Muscle of arm (tissue), 12 donors: ENCODE data around the gene C12orf54. TPM values are rescaled to one million over a fixed set of nuclear protein-coding genes. Genes with fewer than 3 reads are reported as not detected.
"Not testable (repeated sequence)": the region's sequence is repeated elsewhere in the genome, so short reads cannot be mapped to it uniquely, and the experiment has no call there.

Experiments used
- DNase-seq: peaks from one replicate; pipeline ENCODE4 v3.0.0-alpha.2; 2013
- polyA plus RNA-seq, 12 donors: library from polyadenylated mRNA; unstranded; fragments of 120-200 nt; gene quantifications; one replicate each; pipeline ENCODE4 v1.2.1, GENCODE V29; 2013; ENCODE audit not compliant: insufficient read length in 12 of 12

The C12orf54 gene
- polyA plus RNA-seq, 12 donors: 0.24 to 1.1 (median 0.54) TPM; not detected in 4

DNA sequence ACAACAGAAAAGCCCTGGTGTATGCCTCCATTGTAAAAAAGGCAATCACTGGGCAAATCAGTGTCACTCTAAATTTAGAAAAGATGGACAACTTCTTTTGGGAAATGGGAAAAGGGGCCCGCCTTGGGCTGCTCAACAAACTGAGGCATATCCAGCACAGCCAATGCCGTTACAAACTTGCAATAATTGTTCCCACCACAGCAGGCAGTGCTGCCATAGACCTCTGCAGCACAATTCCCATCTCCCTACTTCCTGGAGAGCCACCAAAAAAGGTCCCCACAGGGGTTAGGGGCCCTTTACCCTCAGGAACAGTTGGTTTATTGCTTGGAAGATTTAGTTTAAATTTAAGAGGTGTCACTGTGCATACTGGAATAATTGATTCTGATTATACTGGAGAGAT lies 26.7 kb downstream of the C12orf54 start:
- DNase-seq: no peak

DNA sequence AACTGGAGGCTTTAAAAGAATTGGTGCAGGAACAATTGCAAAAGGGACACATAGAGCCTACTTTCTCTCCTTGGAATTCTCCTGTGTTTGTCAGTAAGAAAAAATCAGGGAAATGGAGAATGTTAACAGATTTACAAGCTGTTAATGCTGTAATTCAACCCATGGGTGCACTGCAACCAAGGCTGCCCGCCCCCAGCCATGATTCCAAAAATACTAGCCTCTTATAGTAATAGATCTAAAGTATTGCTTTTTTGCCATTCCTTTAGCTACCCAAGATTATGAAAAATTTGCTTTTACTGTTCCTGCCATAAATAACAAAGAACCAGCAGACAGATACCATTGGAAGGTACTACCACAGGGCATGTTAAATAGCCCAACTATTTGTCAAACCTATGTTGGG lies 27.8 kb downstream of the C12orf54 start:
- no peak for DNase-seq

DNA sequence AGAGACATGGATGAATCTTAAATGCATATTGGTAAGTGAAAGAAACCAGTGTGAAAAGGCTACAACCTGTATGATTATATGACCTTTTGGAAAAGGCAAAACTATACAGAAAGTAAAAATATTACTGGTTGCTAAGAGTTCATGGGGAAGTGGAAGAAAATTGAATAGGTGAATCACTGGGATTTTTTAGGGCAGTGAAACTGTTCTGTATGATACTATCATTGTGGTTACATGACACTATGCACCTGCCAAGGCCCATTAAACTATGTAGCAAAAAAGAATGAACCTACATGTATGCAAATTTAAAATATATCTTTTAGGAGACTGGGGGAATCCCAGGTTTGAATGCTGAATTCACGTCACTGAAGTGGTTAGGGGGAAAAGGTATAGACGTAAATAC lies 30.6 kb downstream of the C12orf54 start:
- DNase-seq: no peak

GRCh38 chr12:48514728-48515127 lies 32.4 kb downstream of the C12orf54 start:
- no peak for DNase-seq

DNA sequence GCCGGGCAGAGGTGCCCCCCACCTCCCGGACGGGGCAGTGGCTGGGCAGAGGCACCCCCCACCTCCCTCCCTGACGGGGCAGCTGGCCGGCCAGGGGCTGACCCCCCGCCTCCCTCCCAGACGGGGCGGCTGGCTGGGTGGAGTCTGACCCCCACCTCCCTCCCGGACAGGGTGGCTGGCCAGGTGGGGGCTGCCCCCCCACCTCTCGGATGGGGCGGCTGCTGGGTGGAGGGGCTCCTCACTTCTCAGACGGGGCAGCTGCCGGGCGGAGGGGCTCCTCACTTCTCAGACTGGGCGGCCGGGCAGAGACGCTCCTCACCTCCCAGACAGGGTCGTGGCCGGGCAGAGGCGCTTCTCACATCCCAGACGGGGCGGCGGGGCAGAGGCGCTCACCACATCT lies 38.1 kb downstream of the C12orf54 start:
- not testable (repeated sequence) for DNase-seq

DNA sequence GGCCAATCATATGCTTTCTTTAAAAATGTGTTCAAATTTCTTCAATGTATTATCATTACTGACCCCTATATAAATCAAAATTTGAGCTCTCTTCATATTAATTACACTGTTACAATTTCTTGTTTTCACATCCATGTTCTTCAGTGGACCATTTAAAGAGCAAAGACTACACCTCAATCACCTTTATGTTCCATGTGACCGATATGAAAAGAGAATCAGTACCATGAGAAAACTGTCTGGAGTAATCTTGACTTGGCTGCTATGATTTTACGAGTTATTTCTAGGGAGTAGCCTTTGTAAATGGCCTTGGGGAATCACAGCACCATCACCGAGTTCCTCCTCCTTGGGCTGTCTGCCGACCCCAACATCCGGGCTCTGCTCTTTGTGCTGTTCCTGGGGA lies 43.0 kb downstream of the C12orf54 start, which contains the start of gene OR8S1:
Gene OR8S1, plus strand, starts transcription at position 301 of the 400 bp plus-strand sequence. Its CDS starts 0 bp downstream, at position 301.
- DNase-seq: no peak

GRCh38 chr12:48527891-48528670 lies 45.8 kb downstream of the C12orf54 start:
- DNase-seq: no peak

- DNase-seq: no peak
Measured at GRCh38 chr12:48532601-48533000, 50.3 kb downstream of the C12orf54 start.

DNA sequence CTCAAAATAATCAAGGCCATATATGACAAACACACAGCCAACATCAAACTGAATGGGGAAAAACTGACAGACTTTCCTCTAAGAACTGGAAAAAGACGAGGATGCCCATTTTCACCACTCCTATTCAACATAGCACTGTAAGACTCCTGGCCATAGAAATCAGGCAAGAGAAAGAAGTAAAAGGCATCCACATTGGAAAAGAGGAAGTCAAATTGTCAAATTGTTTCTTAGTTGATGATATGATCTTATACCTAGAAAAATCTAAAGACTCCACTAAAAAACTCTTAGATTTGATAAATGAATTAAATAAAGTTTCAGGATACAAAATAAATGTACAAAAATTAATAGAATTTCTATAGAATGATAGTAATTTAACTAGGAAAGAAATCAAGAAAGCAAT lies 54.3 kb downstream of the C12orf54 start:
- DNase-seq: no peak

DNA sequence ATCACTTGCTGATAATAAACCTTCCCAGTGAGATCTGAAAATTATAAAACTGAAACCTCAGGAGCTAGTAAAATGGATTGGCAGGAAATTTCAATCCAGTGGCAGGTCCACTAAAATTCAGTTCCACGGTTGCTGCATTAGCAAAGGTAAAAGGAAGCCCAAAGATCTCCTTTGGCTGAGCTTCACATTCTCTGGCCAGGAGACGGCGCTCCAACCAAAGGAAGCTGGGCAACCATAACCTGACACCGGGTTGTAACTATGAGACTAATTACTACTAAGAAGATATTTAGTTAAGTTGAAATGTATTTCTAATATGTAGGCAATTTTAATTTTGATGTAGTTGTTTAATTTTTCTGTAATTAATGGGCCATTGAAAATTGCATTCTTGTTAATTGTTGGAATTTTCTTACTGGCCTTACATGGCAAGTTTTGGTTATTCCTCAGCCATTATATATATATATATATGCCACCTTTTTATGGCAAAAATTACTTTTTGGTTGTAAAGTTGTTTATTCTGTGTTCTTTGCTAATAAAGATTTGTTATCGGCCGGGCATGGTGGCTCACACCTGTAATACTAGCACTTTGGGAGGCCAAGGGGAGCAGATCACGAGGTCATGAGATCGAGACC lies 60.1 kb downstream of the C12orf54 start:
- no peak for DNase-seq

- DNase-seq: no peak
Measured at GRCh38 chr12:48545833-48546469, 63.7 kb downstream of the C12orf54 start.

Other genes starting within 250 kb of the C12orf54 start
- 10 to 100 TPM in 11 of 12 donors, not detected in 1; 14.4 to 21.3 (median 17.8) TPM for gene ZNF641, start 131.6 kb upstream of the C12orf54 start, polyA plus RNA-seq
- gene ANP32D, start 9.9 kb upstream of the C12orf54 start, polyA plus RNA-seq: under 1 TPM in 1 of 12 donors, not detected in 11; 0.22 TPM
- gene OR8S1, start 43.1 kb downstream of the C12orf54 start, polyA plus RNA-seq: not detected
- not detected for gene LALBA, start 87.5 kb downstream of the C12orf54 start, polyA plus RNA-seq
- 10 to 100 TPM in 11 of 12 donors, not detected in 1; 26.4 to 41.8 (median 35.2) TPM for gene KANSL2, start 199.7 kb downstream of the C12orf54 start, polyA plus RNA-seq
- gene CCNT1, start 234.2 kb downstream of the C12orf54 start, polyA plus RNA-seq: 10 to 100 TPM in 11 of 12 donors, not detected in 1; 15.9 to 46.1 (median 20.3) TPM